ENCODE measurements around the gene PDZD8.
"Not testable (repeated sequence)": the region's sequence is repeated elsewhere in the genome, so short reads cannot be mapped to it uniquely, and the experiment has no call there.

PDZD8 gene

GRCh38 chr10:117342641-117343040, 32.6 kb downstream of the PDZD8 start:
- no peak for DNase-seq

- no peak for DNase-seq
Measured at GRCh38 chr10:117341061-117341460, 34.2 kb downstream of the PDZD8 start.

- no peak for DNase-seq
Measured at GRCh38 chr10:117339979-117340378, 35.3 kb downstream of the PDZD8 start.

- no peak for DNase-seq
Measured at GRCh38 chr10:117339578-117339977, 35.7 kb downstream of the PDZD8 start.

GRCh38 chr10:117334926-117335325, 40.3 kb downstream of the PDZD8 start:
- no peak for DNase-seq

- no peak for DNase-seq
Measured at GRCh38 chr10:117334066-117334465, 41.2 kb downstream of the PDZD8 start.

- no peak for DNase-seq
Measured at GRCh38 chr10:117327262-117327661, 48.0 kb downstream of the PDZD8 start.

- no peak for DNase-seq
Measured at GRCh38 chr10:117324367-117324766, 50.9 kb downstream of the PDZD8 start.

- no peak for DNase-seq
Measured at GRCh38 chr10:117322260-117322659, 53.0 kb downstream of the PDZD8 start.

- DNase-seq = no peak
Measured at GRCh38 chr10:117320050-117320665, 55.1 kb downstream of the PDZD8 start.

- DNase-seq = no peak
Measured at GRCh38 chr10:117318909-117319308, 56.3 kb downstream of the PDZD8 start.

GRCh38 chr10:117316701-117317100, 58.5 kb downstream of the PDZD8 start:
- no peak for DNase-seq

- DNase-seq = no peak
Measured at GRCh38 chr10:117313641-117314040, 61.6 kb downstream of the PDZD8 start.

- DNase-seq = no peak
Measured at GRCh38 chr10:117312430-117312829, 62.8 kb downstream of the PDZD8 start.

- DNase-seq = no peak
Measured at GRCh38 chr10:117311261-117311660, 64.0 kb downstream of the PDZD8 start.

- no peak for DNase-seq
Measured at GRCh38 chr10:117306674-117307073, 68.6 kb downstream of the PDZD8 start.

GRCh38 chr10:117303451-117303850, 71.8 kb downstream of the PDZD8 start:
- DNase-seq = not testable (repeated sequence)

GRCh38 chr10:117300671-117301070, 74.6 kb downstream of the PDZD8 start:
- no peak for DNase-seq

GRCh38 chr10:117299435-117299834, 75.8 kb downstream of the PDZD8 start:
- DNase-seq = no peak

GRCh38 chr10:117298219-117298618, 77.0 kb downstream of the PDZD8 start:
- DNase-seq = no peak

- no peak for DNase-seq
Measured at GRCh38 chr10:117294735-117295134, 80.5 kb downstream of the PDZD8 start.

GRCh38 chr10:117294039-117294645, 81.1 kb downstream of the PDZD8 start:
- no peak for DNase-seq

- not testable (repeated sequence) for DNase-seq
Measured at GRCh38 chr10:117290872-117291271, 84.4 kb downstream of the PDZD8 start.

- no peak for DNase-seq
Measured at GRCh38 chr10:117284716-117285494, 90.3 kb downstream of the PDZD8 start.

All from NCI-H1694 (cell line).